HG03432 (cell line): ENCODE data around the gene GSTA4.
"Not testable (repeated sequence)": the region's sequence is repeated elsewhere in the genome, so short reads cannot be mapped to it uniquely, and the experiment has no call there.

Experiments
- ATAC-seq: cut with Tn5 transposase; IDR thresholded peaks from one replicate; pipeline ENCODE4 v1.9.1; 2021; ENCODE audit warnings: mild to moderate bottlenecking, moderate library complexity; ENCODE audit not compliant: unreplicated experiment

GSTA4 gene

GRCh38 chr6:52976591-52977035, 18.5 kb downstream of the GSTA4 start:
- ATAC-seq: peak; percentile 96

- no peak for ATAC-seq
These were observed 18.9 kb downstream of the GSTA4 start for GRCh38 chr6:52976149-52976548.

- no peak for ATAC-seq
These were observed 19.5 kb downstream of the GSTA4 start for GRCh38 chr6:52975580-52975979.

GRCh38 chr6:52972989-52973388, 22.1 kb downstream of the GSTA4 start:
- no peak for ATAC-seq

- no peak for ATAC-seq
These were observed 25.7 kb downstream of the GSTA4 start for GRCh38 chr6:52969359-52969758.

- ATAC-seq: no peak
These were observed 29.0 kb downstream of the GSTA4 start for GRCh38 chr6:52966101-52966500.

GRCh38 chr6:52965380-52965779, 29.7 kb downstream of the GSTA4 start:
- ATAC-seq: no peak

- ATAC-seq: no peak
These were observed 30.8 kb downstream of the GSTA4 start for GRCh38 chr6:52964318-52964717.

GRCh38 chr6:52962701-52963100, 32.4 kb downstream of the GSTA4 start:
- no peak for ATAC-seq

GRCh38 chr6:52961022-52961421, 34.1 kb downstream of the GSTA4 start:
- ATAC-seq: not testable (repeated sequence)

GRCh38 chr6:52960211-52960610, 34.9 kb downstream of the GSTA4 start:
- ATAC-seq: not testable (repeated sequence)

GRCh38 chr6:52958546-52959255, 36.4 kb downstream of the GSTA4 start:
- no peak for ATAC-seq

- ATAC-seq: no peak
These were observed 39.2 kb downstream of the GSTA4 start for GRCh38 chr6:52955871-52956270.

GRCh38 chr6:52953911-52954839, 40.9 kb downstream of the GSTA4 start:
- peak; percentile 68 for ATAC-seq

GRCh38 chr6:52946306-52946705, 48.8 kb downstream of the GSTA4 start:
- ATAC-seq: no peak

- not testable (repeated sequence) for ATAC-seq
These were observed 52.3 kb downstream of the GSTA4 start for GRCh38 chr6:52942821-52943220.

- no peak for ATAC-seq
These were observed 52.9 kb downstream of the GSTA4 start for GRCh38 chr6:52942221-52942620.

GRCh38 chr6:52937908-52938307, 57.2 kb downstream of the GSTA4 start:
- ATAC-seq: no peak

GRCh38 chr6:52933778-52934177, 61.3 kb downstream of the GSTA4 start:
- no peak for ATAC-seq

- ATAC-seq: no peak
These were observed 63.7 kb downstream of the GSTA4 start for GRCh38 chr6:52931351-52931750.

- no peak for ATAC-seq
These were observed 65.5 kb downstream of the GSTA4 start for GRCh38 chr6:52929321-52930164.
